K562 (cell line): ENCODE results near the gene RHEX. TPM values are rescaled to one million over a fixed set of nuclear protein-coding genes. Genes with fewer than 3 reads are reported as not detected.

ENCODE experiments used
- ATAC-seq: fragments of 200-7000 bp; cut with Tn5 transposase; 3 replicates; pipeline ENCODE4 v1.9.1; 2020; ENCODE audit warnings: moderate library complexity
- BruUV-seq: library from RNA; stranded (reverse); fragments of 400-500 nt; replicated peaks from 2 replicates; lab custom pipeline; 2021; lab: Mats Ljungman, UMichigan
- CTCF ChIA-PET: fragments of 300-600 bp; formaldehyde crosslinking; extraction: SDS; loops from one replicate; lab custom pipeline; 2021; ENCODE audit warnings: low intra/inter-chr PET ratio; lab: Yijun Ruan, JAX
- POLR2A ChIA-PET: fragments of 300-600, 350-650 bp; sonication (Branson Sonifier 250); formaldehyde crosslinking; extraction: SDS; loops from one replicate; lab custom pipeline; 2021; ENCODE audit warnings: antibody characterized with exemption, inconsistent platforms; lab: Yijun Ruan, JAX
- DNase-seq, 4 experiments: peaks; one replicate each; pipeline versions ENCODE4 v3.0.0 to v3.0.0-alpha.2; 2011 to 2018; ENCODE audit warnings: low spot score in 3 of 4, mixed read lengths in 3 of 4; ENCODE audit errors: extremely low read depth in 1 of 4
- FAIRE-seq: peaks from 2 replicates; lab custom pipeline; 2011; peaks lifted over from hg19 to GRCh38; lab: Jason Lieb, UNC
- H2AFZ ChIP-seq: 2 replicates; pipeline ENCODE4 v1.6.0; 2011; ENCODE audit warnings: low read depth, low read length, control low read depth, inconsistent platforms
- H3K27ac ChIP-seq: fragments of 200-600 bp; 3 replicates; pipeline ENCODE4 v1.8.0; 2011; ENCODE audit warnings: low read depth, mild to moderate bottlenecking, control low read depth, inconsistent platforms, low read length, moderate library complexity, mixed read lengths; ENCODE audit errors: extremely low read depth
- H3K27me3 ChIP-seq, 2 experiments: fragments of 300-600 bp in 1 of 2; 2 replicates in 1 of 2; 3 replicates in 1 of 2; pipeline versions ENCODE4 v1.6.0 to v1.8.0; 2011; ENCODE audit warnings: inconsistent platforms in 2 of 2, low read length in 2 of 2, mild to moderate bottlenecking in 1 of 2, mixed read lengths in 1 of 2, moderate library complexity in 1 of 2; ENCODE audit not compliant: control insufficient read depth in 2 of 2, insufficient read depth in 2 of 2
- H3K36me3 ChIP-seq: fragments of 300-600 bp; 3 replicates; pipeline ENCODE4 v1.8.0; 2011; ENCODE audit warnings: mild to moderate bottlenecking, low read length, inconsistent platforms; ENCODE audit not compliant: control insufficient read depth, insufficient read depth
- H3K4me1 ChIP-seq, 2 experiments: fragments of 200-600 bp in 1 of 2; replicated peaks in 1 of 2; 2 replicates in 1 of 2; 3 replicates in 1 of 2; pipeline versions ENCODE4 v1.5.1 to v1.8.0; 2011; ENCODE audit warnings: inconsistent platforms in 2 of 2, low read length in 2 of 2, mild to moderate bottlenecking in 1 of 2, mixed read lengths in 1 of 2, moderate library complexity in 1 of 2; ENCODE audit not compliant: control insufficient read depth in 2 of 2, insufficient read depth in 2 of 2
- H3K4me2 ChIP-seq: 2 replicates; pipeline ENCODE4 v1.6.1; 2011; ENCODE audit warnings: low read length, control low read depth, inconsistent platforms, mixed read lengths; ENCODE audit not compliant: insufficient read depth
- H3K4me3 ChIP-seq: fragments of 200-600 bp; sonication (generic), shearing (Covaris generic); 2 replicates; pipeline ENCODE4 v1.5.1; 2016; ENCODE audit warnings: control low read depth, inconsistent platforms
- H3K79me2 ChIP-seq: fragments of 200-600 bp; 3 replicates; pipeline ENCODE4 v1.8.0; 2011; ENCODE audit warnings: low read length, inconsistent platforms; ENCODE audit not compliant: control insufficient read depth, insufficient read depth
- H3K9ac ChIP-seq, 2 experiments: 2 replicates each; pipeline versions ENCODE4 v1.6.0 to v1.6.1; 2011; ENCODE audit warnings: low read depth in 2 of 2, low read length in 2 of 2, control low read depth in 1 of 2, inconsistent platforms in 1 of 2, mild to moderate bottlenecking in 1 of 2, mixed read lengths in 1 of 2; ENCODE audit not compliant: insufficient read depth in 1 of 2
- H3K9me1 ChIP-seq: one replicate; pipeline ENCODE4 v1.6.0; 2011; ENCODE audit warnings: inconsistent platforms, mild to moderate bottlenecking, low read length, moderate library complexity; ENCODE audit not compliant: control insufficient read depth, insufficient read depth
- H3K9me3 ChIP-seq: replicated peaks from 2 replicates; pipeline ENCODE4 v1.5.1; 2011; ENCODE audit warnings: low read depth, low read length, inconsistent platforms; ENCODE audit not compliant: control insufficient read depth, insufficient read depth
- H4K20me1 ChIP-seq: replicated peaks from 2 replicates; pipeline ENCODE4 v1.6.1; 2011; ENCODE audit warnings: low read length, inconsistent platforms, mixed read lengths; ENCODE audit not compliant: control insufficient read depth, insufficient read depth
- DDX20 ChIP-seq: fragments of 450-650 bp; IDR thresholded peaks from 2 replicates; pipeline ENCODE4 v1.6.1; 2016; ENCODE audit warnings: missing genetic modification characterization, low read depth, mild to moderate bottlenecking, missing compliant biosample characterization, moderate library complexity
- ELF2 ChIP-seq: fragments of 250-450 bp; sonication (Bioruptor Pico); IDR thresholded peaks from 2 replicates; pipeline ENCODE4 v1.5.0; 2021; ENCODE audit warnings: mild to moderate bottlenecking
- RAD51 ChIP-seq: fragments of 450-650 bp; IDR thresholded peaks from 2 replicates; pipeline ENCODE4 v1.7.1; 2016; ENCODE audit warnings: low read depth, mild to moderate bottlenecking, borderline replicate concordance
- YBX1 ChIP-seq: fragments of 450-650 bp; IDR thresholded peaks from 2 replicates; pipeline ENCODE4 v1.7.1; 2016; ENCODE audit warnings: mild to moderate bottlenecking
- WGBS: fragments of 100-300 bp; shearing (Covaris generic); methylation state at CpG from one replicate; pipeline ENCODE4 v1.1.6; 2016; ENCODE audit warnings: low coverage, mixed read lengths; ENCODE audit not compliant: insufficient coverage; ENCODE audit errors: missing lambda C conversion rate; 5-methylcytosine and 5-hydroxymethylcytosine counted together
- in situ Hi-C: fragments of 300-500 bp; cut with MboI; formaldehyde crosslinking; loops from 4 replicates; pipeline ENCODE4 v1.15.0; 2018; ENCODE audit warnings: inconsistent platforms, mixed read lengths
- intact Hi-C: fragments of 100-400 bp; cut with micrococcal nuclease; formaldehyde crosslinking; loops from 2 replicates; pipeline ENCODE4 v1.14.2; 2022
- polyA plus RNA-seq, 8 experiments: library from polyadenylated mRNA; depleted of rRNA in 4 of 8; stranded (reverse) in 5 of 8; unstranded in 3 of 8; fragments of >200 nt; fragmentation: Nextera tagmentation in 2 of 8; fragmentation: Illumina TruSeq in 1 of 8; extraction: Ambion mirVana in 2 of 8; extraction: Trizol in 1 of 8; gene quantifications; 2 replicates each; pipeline versions ENCODE4 v1.2.1 to v1.2.3, GENCODE V29; 2011 to 2014; ENCODE audit warnings: inconsistent platforms in 1 of 8, missing spikeins in 1 of 8
- total RNA-seq, 7 experiments: library from RNA; depleted of rRNA in 6 of 7; stranded (reverse); fragments of >200 nt in 6 of 7; fragmentation: Illumina TruSeq in 2 of 7; extraction: Trizol in 2 of 7; gene quantifications; 2 replicates each; pipeline versions ENCODE4 v1.2.1 to v1.2.3, GENCODE V29; 2011 to 2021; ENCODE audit warnings: low replicate concordance in 1 of 7

Gene RHEX
- total and polyA plus RNA-seq, 9 of the 15 experiments (the other 6 are each of a cell fraction or from before 2014, with no cell fraction given), result not detected

- ATAC-seq, result no peak
- CTCF ChIA-PET, result no interaction called here
Measured at GRCh38 chr1:206022766-206023165, 30.2 kb upstream of the RHEX start.

GRCh38 chr1:206023695-206024094, 29.3 kb upstream of the RHEX start, which contains the start of gene CTSE:
TSS of gene CTSE (minus strand) at chr1:206023895. CDS start at chr1:206023791, 104 bp downstream.
- H3K36me3 ChIP-seq, result no peaks in the 10 kb centered on the region
- peaks cover 4% of the 10 kb centered on the region; the same call in 1 of the 2 replicates for H4K20me1 ChIP-seq
- H3K4me3 ChIP-seq, result no peak within 1 kb of the TSS
- DNase-seq (no peak), FAIRE-seq (no peak), ATAC-seq (0 out of 3 replicates have a peak, but pooled peaks have one; percentile 31)
- no peak within 1 kb of the TSS for H3K4me2 ChIP-seq
- TF ChIP-seq ELF2 (CRISPR knock-in tag) (no peak), RAD51 (no peak)
- no peaks in the 10 kb centered on the region; a peak in 1 of 5 replicates for H3K4me1 ChIP-seq
- CTCF ChIA-PET, result no interaction called here
- no peaks in the 10 kb centered on the region for H3K9me3 ChIP-seq
- intact Hi-C loops, result no loop called here
- no peak within 1 kb of the TSS for H3K27ac ChIP-seq
- WGBS, result 3% methylated on average over 11 of the region's 11 CpGs
- no TSS peak for BruUV-seq
- no peak within 1 kb of the TSS for H2AFZ ChIP-seq
- H3K9me1 ChIP-seq, result no peaks in the 10 kb centered on the region
- H3K9ac ChIP-seq, result no peak within 1 kb of the TSS
- peaks cover 19 to 57% of the 10 kb centered on the region in 2 experiments for H3K27me3 ChIP-seq
- POLR2A ChIA-PET, result interaction anchor here (0.6 to 1.4 kb wide), 4 partner anchors 9 to 213 kb away, joined by 3 to 4 read pairs (median 3); no protein-coding TSS in a partner anchor
- in situ Hi-C loops, result no loop called here
- no peaks in the 10 kb centered on the region for H3K79me2 ChIP-seq

More at GRCh38 chr1:206022766-206023165, 30.2 kb upstream of the RHEX start:
- H3K9ac ChIP-seq, result no peak overlapping the region
- H4K20me1 ChIP-seq, result peaks cover 4% of the 10 kb centered on the region; the same call in 1 of the 2 replicates
- no peak overlapping the region for H3K27ac ChIP-seq
- no peak for TF ChIP-seq DDX20
- TF ChIP-seq YBX1, result no peak
- in situ Hi-C loops (no loop called here), intact Hi-C loops (no loop called here)
- no peak overlapping the region for H3K4me2 ChIP-seq
- H3K4me1 ChIP-seq, result no peaks in the 10 kb centered on the region; a peak in 1 of 5 replicates
- H3K27me3 ChIP-seq, result peaks cover 17 to 53% of the 10 kb centered on the region in 2 experiments
- POLR2A ChIA-PET, result no interaction called here
- H2AFZ ChIP-seq, result no peak overlapping the region
- no peak for FAIRE-seq
- H3K9me3 ChIP-seq, result no peaks in the 10 kb centered on the region
- DNase-seq, result no peak
- no peaks in the 10 kb centered on the region for H3K9me1 ChIP-seq
- WGBS, result 5% methylated on average over 7 of the region's 7 CpGs
- no TSS peak for BruUV-seq
- no peaks in the 10 kb centered on the region for H3K79me2 ChIP-seq
- no peak overlapping the region for H3K4me3 ChIP-seq
- H3K36me3 ChIP-seq, result no peaks in the 10 kb centered on the region
